Natural killer cell (primary cell): ENCODE measurements around the gene DUS2. TPM values are rescaled to one million over a fixed set of nuclear protein-coding genes. Genes with fewer than 3 reads are reported as not detected.
"Not testable (repeated sequence)": the region's sequence is repeated elsewhere in the genome, so short reads cannot be mapped to it uniquely, and the experiment has no call there.

Source experiments
- ATAC-seq, 3 donors: fragments of 150-1000 bp in 2 of 3; fragments of 200-7000 bp in 1 of 3; cut with Tn5 transposase; 1 replicate in 1 of 3; 2 replicates in 2 of 3; pipeline ENCODE4 v1.10.0; 2021; ENCODE audit warnings: mild to moderate bottlenecking in 2 of 3, moderate library complexity in 2 of 3
- DNase-seq, 2 donors: peaks; one replicate each; pipeline versions ENCODE4 v3.0.0 to v3.0.0-alpha.2; 2013 to 2021; ENCODE audit warnings: mixed read lengths in 1 of 2
- H3K27ac ChIP-seq: one replicate; pipeline ENCODE4 v1.5.1; 2013; ENCODE audit warnings: mild to moderate bottlenecking, low read length
- H3K27me3 ChIP-seq: one replicate; pipeline ENCODE4 v1.6.1; 2013; ENCODE audit warnings: low read length; ENCODE audit not compliant: control insufficient read depth, insufficient read depth
- H3K36me3 ChIP-seq: one replicate; pipeline ENCODE4 v1.6.1; 2013; ENCODE audit warnings: low read length; ENCODE audit not compliant: control insufficient read depth, insufficient read depth
- H3K4me1 ChIP-seq: one replicate; pipeline ENCODE4 v1.6.1; 2013; ENCODE audit warnings: low read length; ENCODE audit not compliant: control insufficient read depth, insufficient read depth
- H3K4me3 ChIP-seq: one replicate; pipeline ENCODE4 v1.5.1; 2013; ENCODE audit warnings: low read length
- H3K9me3 ChIP-seq: one replicate; pipeline ENCODE4 v1.6.1; 2013; ENCODE audit warnings: low read length; ENCODE audit not compliant: control insufficient read depth, insufficient read depth
- H3K27ac Mint-ChIP-seq, 2 donors: one replicate each; pipeline ENCODE4 v1.8.0; 2022; ENCODE audit warnings: mild to moderate bottlenecking in 2 of 2, mixed read lengths in 2 of 2, moderate library complexity in 1 of 2
- H3K27me3 Mint-ChIP-seq, 2 donors: one replicate each; pipeline ENCODE4 v1.8.0; 2022; ENCODE audit warnings: low read depth in 2 of 2, mixed read lengths in 2 of 2
- H3K36me3 Mint-ChIP-seq: one replicate; pipeline ENCODE4 v1.8.0; 2022; ENCODE audit warnings: mixed read lengths
- H3K4me1 Mint-ChIP-seq, 2 donors: one replicate each; pipeline ENCODE4 v1.8.0; 2022; ENCODE audit warnings: mixed read lengths in 2 of 2
- H3K4me3 Mint-ChIP-seq: one replicate; pipeline ENCODE4 v1.8.0; 2022; ENCODE audit warnings: mild to moderate bottlenecking, moderate library complexity, mixed read lengths
- H3K9me3 Mint-ChIP-seq, 2 donors: one replicate each; pipeline ENCODE4 v1.8.0; 2022; ENCODE audit warnings: mixed read lengths in 2 of 2
- WGBS: methylation state at CpG from one replicate; pipeline ENCODE4 v1.1.7; 2013; ENCODE audit warnings: missing lambda C conversion rate; ENCODE audit not compliant: insufficient coverage; 5-methylcytosine and 5-hydroxymethylcytosine counted together
- intact Hi-C: fragments of 100-400 bp; cut with micrococcal nuclease; formaldehyde crosslinking; loops from one replicate; pipeline ENCODE4 v1.14.2; 2022
- total RNA-seq, 4 donors: library from RNA; stranded (reverse); fragments of 120-200 nt in 1 of 4; gene quantifications; one replicate each; pipeline versions ENCODE4 v1.2.3 to v1.2.4, GENCODE V29; 2013 to 2022
- TF ChIP-seq, protein P1 (sequence below): fragments of 200-600 bp; IDR thresholded peaks from one replicate; pipeline ENCODE4 v1.8.0; 2022; ENCODE audit warnings: antibody characterized with exemption

The DUS2 gene
- total RNA-seq, 3 donors from 2014 or later (not counting 1 experiment from before 2014, with no cell fraction given): 21.6 to 24.2 (median 22.7) TPM

DNA sequence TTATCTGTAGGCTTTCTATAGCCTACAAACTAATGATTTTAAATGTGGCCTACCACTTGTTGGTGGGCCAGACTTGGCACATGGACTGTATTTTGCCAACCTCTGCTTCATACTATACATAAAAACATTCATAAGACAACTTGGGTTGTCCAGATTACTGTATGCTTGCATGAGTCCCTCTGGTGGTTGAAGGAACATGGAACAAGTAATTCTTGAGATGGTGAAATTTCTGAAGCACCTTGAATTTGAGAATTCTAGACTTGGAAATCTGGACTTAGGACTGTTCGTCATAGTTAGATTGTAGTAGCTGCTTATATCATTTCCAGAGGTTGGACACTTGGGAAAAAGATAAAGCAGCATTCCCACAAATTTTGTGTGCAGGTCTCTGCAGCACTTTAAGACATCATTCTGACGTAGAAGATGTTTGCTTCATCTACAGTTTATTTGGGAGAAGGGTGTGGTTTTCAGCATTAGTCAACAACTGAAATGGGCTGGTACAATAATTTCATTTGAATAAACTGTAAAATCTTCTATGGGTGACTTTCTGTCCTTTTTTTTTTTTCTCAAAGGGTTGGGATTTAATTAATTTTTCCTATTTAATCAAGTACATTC lies 93.3 kb downstream of the DUS2 start:
- Mint-ChIP-seq H3K4me3 (peak overlapping the region; percentile 30), H3K9me3 (peaks cover 3 to 5% of the 10 kb centered on the region in 2 donors)
- no peaks in the 10 kb centered on the region for H3K27me3 ChIP-seq

DNA sequence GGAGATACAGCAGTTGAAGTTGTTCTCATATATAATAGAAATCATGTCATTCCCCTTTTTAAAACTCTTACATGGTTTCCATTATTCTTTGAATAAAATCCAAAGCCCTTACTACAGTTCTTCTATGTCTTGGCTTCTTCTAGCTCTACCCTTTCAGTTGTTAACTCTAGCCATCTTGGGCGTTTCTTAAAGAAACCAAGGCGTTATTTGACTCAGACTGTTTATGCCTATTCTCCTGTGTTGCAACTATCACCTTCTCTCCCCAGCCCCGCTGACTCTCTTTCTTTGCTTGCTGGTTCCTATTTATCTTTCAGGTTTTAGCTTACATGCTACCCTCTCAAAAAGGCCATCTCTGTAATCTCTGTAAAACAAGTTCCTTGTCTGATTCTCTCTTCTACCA lies 94.8 kb downstream of the DUS2 start:
- H3K36me3 ChIP-seq: peaks cover 3% of the 10 kb centered on the region
- 42% methylated on average over 3 of the region's 3 CpGs for WGBS
- ATAC-seq (peak; percentile 51 to 55 (median 53)), DNase-seq (no peak)
- Mint-ChIP-seq H3K36me3 (no peaks in the 10 kb centered on the region), H3K27ac (peak overlapping the region; percentile 83 to 94), H3K4me3 (peak overlapping the region; percentile 70), H3K9me3 (no peaks in the 10 kb centered on the region), H3K27me3 (no peaks in the 10 kb centered on the region), H3K4me1 (peaks cover 78 to 88% of the 10 kb centered on the region in 2 donors)
- no peak overlapping the region for H3K4me3 ChIP-seq
- no peaks in the 10 kb centered on the region for H3K9me3 ChIP-seq
- intact Hi-C loops: loop anchor here (2.0 to 5.0 kb wide), 2 partner anchors 33 to 46 kb away; partner anchors contain the start of gene NFATC3
- peak overlapping the region; percentile 24 for H3K27ac ChIP-seq
- H3K27me3 ChIP-seq: no peaks in the 10 kb centered on the region
- peaks cover 59% of the 10 kb centered on the region for H3K4me1 ChIP-seq
- TF ChIP-seq, protein P1, sequence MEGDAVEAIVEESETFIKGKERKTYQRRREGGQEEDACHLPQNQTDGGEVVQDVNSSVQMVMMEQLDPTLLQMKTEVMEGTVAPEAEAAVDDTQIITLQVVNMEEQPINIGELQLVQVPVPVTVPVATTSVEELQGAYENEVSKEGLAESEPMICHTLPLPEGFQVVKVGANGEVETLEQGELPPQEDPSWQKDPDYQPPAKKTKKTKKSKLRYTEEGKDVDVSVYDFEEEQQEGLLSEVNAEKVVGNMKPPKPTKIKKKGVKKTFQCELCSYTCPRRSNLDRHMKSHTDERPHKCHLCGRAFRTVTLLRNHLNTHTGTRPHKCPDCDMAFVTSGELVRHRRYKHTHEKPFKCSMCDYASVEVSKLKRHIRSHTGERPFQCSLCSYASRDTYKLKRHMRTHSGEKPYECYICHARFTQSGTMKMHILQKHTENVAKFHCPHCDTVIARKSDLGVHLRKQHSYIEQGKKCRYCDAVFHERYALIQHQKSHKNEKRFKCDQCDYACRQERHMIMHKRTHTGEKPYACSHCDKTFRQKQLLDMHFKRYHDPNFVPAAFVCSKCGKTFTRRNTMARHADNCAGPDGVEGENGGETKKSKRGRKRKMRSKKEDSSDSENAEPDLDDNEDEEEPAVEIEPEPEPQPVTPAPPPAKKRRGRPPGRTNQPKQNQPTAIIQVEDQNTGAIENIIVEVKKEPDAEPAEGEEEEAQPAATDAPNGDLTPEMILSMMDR: no peak

More for the DNA sequence above, 93.3 kb downstream of the DUS2 start:
- Histone ChIP-seq H3K9me3 (no peaks in the 10 kb centered on the region), H3K4me1 (peaks cover 58% of the 10 kb centered on the region), H3K36me3 (no peaks in the 10 kb centered on the region), H3K4me3 (no peak overlapping the region), H3K27ac (no peak overlapping the region)
- H3K27ac Mint-ChIP-seq: peak overlapping the region; percentile 83 to 94
- H3K4me1 Mint-ChIP-seq: peaks cover 77 to 88% of the 10 kb centered on the region in 2 donors
- no peaks in the 10 kb centered on the region for H3K27me3 Mint-ChIP-seq
- intact Hi-C loops: loop anchor here (1.0 to 5.0 kb wide), 3 partner anchors 22 to 44 kb away; partner anchors contain the start of gene NFATC3
- WGBS: 70% methylated on average over 2 of the region's 2 CpGs
- TF ChIP-seq, protein P1: peak; percentile 68
- DNase-seq (peak in 1 of 2 donors; percentile 70), ATAC-seq (peak; percentile 43 to 46 (median 44))
- H3K36me3 Mint-ChIP-seq: peaks cover 3% of the 10 kb centered on the region

DNA sequence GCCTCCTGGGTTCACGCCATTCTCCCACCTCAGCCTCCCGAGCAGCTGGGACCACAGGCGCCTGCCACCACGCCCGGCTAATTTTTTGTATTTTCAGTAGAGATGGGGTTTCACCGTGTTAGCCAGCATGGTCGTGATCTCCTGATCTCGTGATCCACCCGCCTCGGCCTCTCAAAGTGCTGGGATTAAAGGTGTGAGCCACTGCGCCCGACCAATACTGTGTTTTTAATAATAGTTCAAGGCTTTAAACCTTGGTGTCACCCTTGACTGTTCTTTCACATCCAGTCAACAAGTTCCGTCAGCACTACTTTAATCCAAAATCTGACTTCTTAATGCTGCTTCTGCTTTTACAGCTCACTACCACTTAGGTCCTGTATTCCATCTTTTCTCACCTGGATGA lies 95.9 kb downstream of the DUS2 start:
- H3K4me1 ChIP-seq: peaks cover 58% of the 10 kb centered on the region
- not testable (repeated sequence) for H3K9me3 Mint-ChIP-seq, H3K27me3 ChIP-seq, H3K9me3 ChIP-seq, H3K4me3 ChIP-seq, H3K36me3 ChIP-seq, H3K27me3 Mint-ChIP-seq, H3K36me3 Mint-ChIP-seq
- peak overlapping the region; percentile 54 for H3K27ac ChIP-seq
- intact Hi-C loops: loop anchor here (5.0 kb wide), 1 partner anchor 47 kb away; no protein-coding TSS in a partner anchor
- ATAC-seq: peak; percentile 68 to 75 (median 69)
- WGBS: 23% methylated on average over 13 of the region's 13 CpGs
- H3K27ac Mint-ChIP-seq: peak overlapping the region; percentile 83 to 94
- DNase-seq: peak in 1 of 2 donors; percentile 51
- H3K4me3 Mint-ChIP-seq: peak overlapping the region; percentile 70
- peaks cover 73 to 80% of the 10 kb centered on the region in 2 donors for H3K4me1 Mint-ChIP-seq

DNA sequence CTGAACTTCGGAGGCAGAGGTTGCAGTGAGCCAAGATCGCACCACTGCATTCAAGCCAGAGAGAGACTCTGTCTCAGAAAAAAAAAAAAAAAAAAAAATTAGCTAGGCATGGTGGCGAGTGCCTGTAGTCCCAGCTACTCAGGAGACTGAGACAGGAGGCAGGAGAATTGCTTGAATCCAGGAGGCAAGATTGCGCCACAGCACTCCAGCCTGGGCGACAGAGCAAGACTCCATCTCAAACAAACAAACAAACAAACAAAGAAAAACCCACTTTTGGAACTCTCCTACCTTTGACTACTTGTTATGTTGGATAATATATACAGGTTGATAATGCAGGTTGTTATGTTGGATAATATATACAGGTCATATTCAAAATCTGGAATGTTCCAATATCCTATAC lies 97.4 kb downstream of the DUS2 start:
- peak overlapping the region; percentile 83 to 94 for H3K27ac Mint-ChIP-seq

More for the DNA sequence above, 97.4 kb downstream of the DUS2 start:
- H3K36me3 ChIP-seq, DNase-seq, intact Hi-C loops, ATAC-seq, H3K4me3 ChIP-seq, H3K9me3 Mint-ChIP-seq, H3K9me3 ChIP-seq, H3K36me3 Mint-ChIP-seq, H3K27me3 Mint-ChIP-seq, H3K27me3 ChIP-seq: not testable (repeated sequence)
- 85% methylated on average over 5 of the region's 5 CpGs for WGBS
- Mint-ChIP-seq H3K4me3 (peak overlapping the region; percentile 70), H3K4me1 (peaks cover 65 to 72% of the 10 kb centered on the region in 2 donors)
- Histone ChIP-seq H3K27ac (peak overlapping the region; percentile 36), H3K4me1 (peaks cover 48% of the 10 kb centered on the region)
